Right forelimb (tissue), 1 donor: ENCODE data around the gene RHO.

Experiments
- DNase-seq: peaks from one replicate; pipeline ENCODE4 v3.0.0-alpha.2; 2018

The RHO gene

GRCh38 chr3:129562803-129563202, 34.4 kb downstream of the RHO start:
- no peak for DNase-seq

GRCh38 chr3:129563332-129563731, 34.9 kb downstream of the RHO start:
- no peak for DNase-seq

DNA sequence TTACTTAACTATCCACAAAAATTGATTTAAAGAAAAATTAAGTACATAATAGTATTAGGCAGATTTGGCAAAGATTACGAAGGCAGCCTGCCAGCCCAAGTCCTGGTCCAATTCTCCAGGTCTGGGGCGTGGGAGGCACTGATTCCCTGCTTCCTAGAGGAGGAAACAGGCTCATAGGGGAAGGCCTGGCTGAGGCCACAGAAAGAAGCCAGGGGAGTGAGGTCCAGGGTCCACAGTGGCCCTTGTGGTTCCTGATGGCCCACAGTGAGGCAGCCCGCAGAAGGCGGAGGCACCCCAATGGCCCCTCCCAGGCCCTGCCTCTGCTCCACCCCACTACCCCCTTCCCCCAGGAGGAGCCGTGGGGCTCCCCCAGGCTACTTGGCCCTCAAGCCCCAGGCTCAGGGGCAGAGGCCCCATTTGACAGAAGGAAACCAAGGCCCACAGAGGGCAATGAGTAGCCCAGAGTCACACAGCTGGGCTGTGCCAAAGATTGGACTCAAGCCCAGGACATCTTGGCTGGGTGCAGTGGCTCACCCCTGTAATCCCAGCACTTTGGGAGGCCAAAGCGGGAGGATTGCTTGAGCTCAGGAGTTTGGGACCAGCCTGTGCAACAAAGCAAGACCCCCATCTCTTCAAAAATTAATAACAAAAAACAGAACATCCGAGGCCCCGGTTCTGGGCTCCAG, 35.6 kb downstream of the RHO start:
- no peak for DNase-seq

DNA sequence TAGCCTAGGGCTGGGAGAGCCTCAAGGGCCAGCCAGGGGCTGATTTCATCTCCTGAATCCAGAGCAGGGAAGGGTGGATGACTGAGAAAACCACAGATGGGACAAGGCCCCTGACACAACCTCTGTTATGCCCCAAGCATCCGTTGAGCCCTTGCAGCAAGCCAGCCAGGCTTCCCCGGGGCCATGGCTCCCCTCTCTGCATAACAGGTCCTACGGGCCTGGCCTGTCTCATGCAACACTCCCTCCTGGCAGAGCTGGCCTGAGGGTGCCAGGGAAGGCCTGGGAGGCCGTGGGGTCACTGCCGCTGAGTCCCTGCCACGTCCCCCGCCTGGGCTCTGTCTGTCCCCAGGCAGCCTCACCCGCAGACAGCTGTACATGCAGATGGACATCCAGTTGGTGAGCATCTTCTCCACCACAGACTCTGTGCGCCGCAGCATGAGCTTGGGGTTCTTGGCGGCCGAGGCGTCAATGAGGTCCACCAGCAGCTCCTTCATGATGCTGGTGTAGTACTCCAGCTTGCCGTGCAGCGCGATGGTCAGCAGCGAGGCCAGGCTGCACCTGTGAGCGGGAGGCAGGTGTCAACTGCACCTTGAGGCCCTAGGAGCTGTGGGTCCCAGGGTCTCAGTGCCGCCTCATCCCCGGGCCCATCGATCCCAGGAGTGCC, 36.7 kb downstream of the RHO start:
- DNase-seq, result no peak

- DNase-seq, result no peak
Observed at GRCh38 chr3:129565902-129566301, 37.5 kb downstream of the RHO start.

GRCh38 chr3:129567176-129567705, 38.8 kb downstream of the RHO start:
- DNase-seq, result peak; percentile 70

DNA sequence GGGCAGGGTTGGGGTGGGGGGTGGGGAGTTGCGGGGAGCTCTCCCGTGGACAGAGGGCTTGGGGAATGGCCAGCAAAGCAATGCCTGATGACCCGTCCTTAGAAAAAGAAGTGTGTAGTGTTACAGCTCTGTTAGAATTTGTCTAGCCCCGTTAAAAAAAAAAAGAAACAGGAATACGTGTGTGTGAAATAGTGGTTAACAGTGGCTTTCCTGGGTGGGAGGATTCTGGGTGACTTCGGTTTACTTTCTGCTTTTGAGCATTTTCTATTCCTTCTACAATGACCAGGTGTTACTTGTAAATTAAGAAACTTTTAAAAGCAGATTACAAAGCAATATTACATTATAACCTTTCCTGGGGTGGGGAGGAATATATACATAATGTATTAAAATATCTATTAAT, 39.5 kb downstream of the RHO start:
- DNase-seq, result no peak

DNA sequence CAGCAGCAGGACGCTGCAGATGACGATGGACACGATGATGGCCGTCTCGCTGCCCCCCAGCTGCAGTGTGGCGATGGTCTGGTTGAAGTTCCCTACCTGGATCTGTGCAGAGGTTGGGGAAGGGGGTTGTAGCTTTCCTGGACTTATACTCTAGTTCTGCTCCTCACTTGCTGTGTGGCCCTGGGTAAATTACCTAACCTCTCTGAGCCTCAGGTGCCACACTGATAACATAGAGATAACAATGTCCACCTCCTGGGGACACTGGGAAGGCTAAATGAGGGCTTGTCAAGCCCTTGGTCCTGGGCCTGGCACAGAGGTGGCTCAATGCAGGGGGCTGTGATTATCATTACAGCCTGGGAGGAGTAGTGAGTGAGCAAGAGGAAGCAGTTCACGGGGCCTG, 41.4 kb downstream of the RHO start:
- no peak for DNase-seq

- DNase-seq, result no peak
Observed at GRCh38 chr3:129571605-129572547, 43.4 kb downstream of the RHO start.

DNA sequence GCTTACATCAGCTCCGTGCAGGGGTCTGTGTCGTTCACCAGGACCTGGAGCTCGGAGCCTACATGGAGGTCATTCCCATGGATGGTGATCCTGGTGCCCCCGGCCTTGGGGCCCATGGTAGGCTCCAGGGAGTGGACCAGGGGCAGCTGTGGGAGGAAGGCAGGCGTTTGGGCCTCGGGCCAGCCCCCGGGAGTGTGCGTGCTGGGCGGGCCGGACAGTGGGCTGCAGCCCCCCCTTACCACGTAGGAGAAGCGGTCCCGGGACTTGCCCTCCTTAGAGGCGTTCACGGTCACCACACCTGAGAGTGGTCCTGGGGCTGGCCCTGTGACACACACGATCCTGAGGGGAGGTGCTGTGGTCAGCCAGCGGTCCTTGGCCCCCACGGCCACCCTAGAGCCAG, 44.2 kb downstream of the RHO start:
- no peak for DNase-seq

DNA sequence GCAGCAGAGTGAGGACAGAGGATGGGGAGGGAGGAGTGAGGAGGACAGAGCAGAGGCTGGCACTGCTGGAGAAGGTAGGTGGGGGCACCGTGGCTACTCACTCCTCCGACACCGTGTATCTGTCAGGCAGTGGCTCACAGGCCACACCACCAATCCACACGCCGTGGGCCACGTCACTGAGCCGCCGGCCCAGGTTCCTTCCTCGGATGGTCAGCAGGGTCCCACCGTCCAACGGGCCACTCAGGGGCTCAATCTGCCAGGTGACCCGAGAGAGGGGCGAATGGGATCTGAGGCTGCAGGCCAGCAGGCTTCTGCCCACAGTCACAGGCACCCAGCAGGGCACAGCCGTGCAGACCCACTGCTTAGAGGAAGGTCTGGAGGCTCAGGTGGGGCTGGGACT, 45.1 kb downstream of the RHO start:
- DNase-seq, result no peak

GRCh38 chr3:129574206-129574605, 45.8 kb downstream of the RHO start:
- DNase-seq, result no peak

DNA sequence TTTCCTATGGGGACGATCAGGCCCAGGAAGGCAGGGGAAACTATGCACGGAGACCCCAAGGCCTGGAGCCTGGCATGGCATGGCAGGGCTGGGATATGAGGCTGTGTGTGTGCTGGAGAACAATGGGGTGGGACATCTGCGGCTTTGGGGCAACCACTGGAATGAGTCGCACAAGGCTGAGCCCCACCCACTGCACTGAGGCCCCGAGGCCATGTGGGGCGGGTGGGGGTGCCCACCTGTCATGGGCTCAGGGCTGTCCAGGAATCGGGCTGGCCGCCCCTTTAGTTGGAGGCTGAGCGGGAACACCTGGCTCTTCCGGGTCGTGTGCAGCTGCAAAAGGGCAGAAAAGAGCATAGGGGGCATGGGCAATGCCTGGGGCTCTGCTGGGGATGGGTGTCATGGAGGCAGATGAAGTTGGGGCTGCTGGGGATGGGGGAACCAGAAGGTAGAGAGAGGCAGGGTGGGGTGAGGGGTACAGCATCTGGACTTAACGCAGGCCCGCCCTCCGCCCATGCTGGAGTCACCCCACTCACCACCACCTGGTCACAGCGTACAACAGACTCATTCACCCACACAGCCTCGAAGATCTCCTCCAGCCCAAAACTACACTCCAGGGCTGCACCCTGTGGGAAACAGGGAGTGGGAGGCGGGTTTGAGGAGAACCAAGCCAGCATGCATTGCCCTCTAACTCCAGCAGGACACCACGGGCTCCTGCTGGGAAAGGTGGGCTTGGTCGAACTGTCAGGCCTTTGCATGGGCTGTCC, 47.0 kb downstream of the RHO start:
- DNase-seq, result no peak

GRCh38 chr3:129575997-129576384, 47.6 kb downstream of the RHO start:
- DNase-seq, result no peak

GRCh38 chr3:129576514-129577352, 48.3 kb downstream of the RHO start:
- DNase-seq, result no peak

DNA sequence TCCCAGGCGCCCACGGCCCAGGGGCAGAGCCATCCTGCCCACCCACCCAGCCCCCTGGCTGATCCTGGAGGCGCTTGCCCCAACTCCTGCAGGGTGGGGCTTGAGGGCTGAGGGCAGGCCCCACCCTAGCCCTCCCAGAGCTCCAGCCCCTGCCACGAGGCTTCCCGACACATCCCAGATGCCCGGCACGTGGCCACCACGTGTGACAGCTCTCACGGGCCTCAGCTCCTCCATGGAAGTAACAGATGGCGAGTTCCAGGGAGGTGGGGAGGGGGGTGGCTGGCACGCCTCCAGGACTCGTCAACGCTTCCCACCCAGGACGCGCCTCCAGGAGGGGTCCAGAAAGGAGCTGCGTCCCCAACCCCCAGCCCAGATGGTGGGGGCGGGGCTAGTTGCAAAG, 48.9 kb downstream of the RHO start:
- peak; percentile 78 for DNase-seq

- no peak for DNase-seq
Observed at GRCh38 chr3:129577925-129578786, 49.7 kb downstream of the RHO start.

DNA sequence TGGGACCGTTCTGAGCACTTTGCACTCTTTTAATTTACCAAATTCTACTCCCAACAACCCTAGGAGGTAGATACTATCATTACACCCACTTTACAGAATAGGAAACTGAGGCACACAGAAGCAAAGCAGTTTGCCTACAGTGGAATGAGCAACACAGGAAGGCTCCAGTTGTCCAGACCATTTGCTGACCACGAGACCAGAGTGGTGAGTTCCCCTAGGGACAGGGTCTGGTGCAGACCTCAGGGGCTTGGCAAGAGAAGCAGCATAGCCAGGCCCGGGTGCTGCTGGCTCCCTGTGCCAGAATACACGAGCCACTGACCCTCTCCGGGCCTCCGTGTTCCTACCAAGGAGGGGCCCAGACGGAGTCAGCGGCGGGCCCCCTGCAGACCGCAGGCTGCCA, 51.6 kb downstream of the RHO start:
- no peak for DNase-seq

DNA sequence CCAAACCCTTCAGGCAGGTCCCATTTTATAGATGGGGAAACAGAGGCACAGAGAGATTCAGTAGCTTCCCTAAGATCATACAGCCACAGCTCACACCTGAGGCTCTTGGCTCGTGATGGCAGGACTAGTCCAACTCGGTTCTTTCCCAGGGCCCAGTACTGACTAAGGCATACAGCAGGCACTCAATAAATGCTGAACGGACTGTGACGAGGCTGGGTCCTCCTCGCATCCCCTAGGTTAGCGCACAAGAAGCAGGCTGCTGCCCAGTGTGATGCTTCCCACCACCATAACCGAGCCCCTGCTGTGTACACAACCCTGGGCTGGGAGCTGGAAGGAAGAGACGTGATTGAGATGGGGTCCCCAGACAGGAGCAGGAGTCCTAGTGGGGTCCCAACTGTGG, 53.2 kb downstream of the RHO start:
- no peak for DNase-seq

DNA sequence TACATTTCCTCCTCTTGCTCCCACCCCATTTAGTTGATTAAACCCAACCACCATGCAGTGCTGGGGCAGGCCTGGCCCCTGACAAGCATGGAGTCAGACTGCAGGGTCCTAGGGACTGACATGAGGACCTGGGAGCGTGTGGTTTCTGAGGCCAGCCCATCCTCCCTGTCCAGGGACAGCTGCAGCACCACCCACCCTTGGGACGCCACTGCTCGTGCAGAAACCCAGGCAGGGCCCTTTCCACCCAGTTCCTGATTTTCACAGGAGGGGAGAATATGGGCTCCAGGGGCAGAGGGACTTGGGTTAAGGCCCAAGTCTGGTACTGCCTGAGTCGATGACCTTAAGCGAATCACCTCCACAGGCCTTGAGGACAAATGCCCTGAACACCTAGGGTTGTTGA, 54.4 kb downstream of the RHO start:
- DNase-seq, result no peak

- no peak for DNase-seq
Observed at GRCh38 chr3:129583289-129583688, 54.9 kb downstream of the RHO start.
